ENCODE measurements around the gene TRIM56.

The TRIM56 gene

GRCh38 chr7:101096957-101097347 lies 11.7 kb downstream of the TRIM56 start:
- Histone ChIP-seq H3K27me3 (ENCODE audit: low read depth, low read length) (no peaks in the 10 kb centered on the region), H3K36me3 (replicated peaks; ENCODE audit: low read depth, low read length) (no peaks in the 10 kb centered on the region), H4K20me1 (ENCODE audit: insufficient read depth, low read length) (0 out of 2 replicates have a peak, but pooled peaks cover 4% of the 10 kb centered on the region), H3K4me3 (ENCODE audit: low read length) (no peak overlapping the region), H3K79me2 (ENCODE audit: low read length) (no peaks in the 10 kb centered on the region), H3K4me1 (ENCODE audit: low read length) (no peaks in the 10 kb centered on the region), H3K9me3 (ENCODE audit: insufficient read depth, low read length) (no peaks in the 10 kb centered on the region), H3K27ac (ENCODE audit: low read length) (no peak overlapping the region), H2AFZ (ENCODE audit: low read depth, low read length) (no peak overlapping the region), H3K9ac (ENCODE audit: low read length) (no peak overlapping the region), H3K4me2 (ENCODE audit: low read length) (no peak overlapping the region)
- no peak for TF ChIP-seq EZH2phosphoT487 (IDR thresholded peaks at IDR 0.05; ENCODE audit: low read depth)
- no peak for TF ChIP-seq CTCF (IDR thresholded peaks at IDR 0.05; ENCODE audit: low read depth, low read length)

GRCh38 chr7:101097561-101097960 lies 12.3 kb downstream of the TRIM56 start:
- Histone ChIP-seq H3K9me3 (ENCODE audit: insufficient read depth, low read length) (no peaks in the 10 kb centered on the region), H3K79me2 (ENCODE audit: low read length) (no peaks in the 10 kb centered on the region), H3K27ac (ENCODE audit: low read length) (no peak overlapping the region), H3K27me3 (ENCODE audit: low read depth, low read length) (no peaks in the 10 kb centered on the region), H3K4me3 (ENCODE audit: low read length) (no peak overlapping the region), H3K36me3 (replicated peaks; ENCODE audit: low read depth, low read length) (no peaks in the 10 kb centered on the region), H3K4me2 (ENCODE audit: low read length) (no peak overlapping the region), H3K9ac (ENCODE audit: low read length) (no peak overlapping the region), H4K20me1 (ENCODE audit: insufficient read depth, low read length) (0 out of 2 replicates have a peak, but pooled peaks cover 4% of the 10 kb centered on the region), H3K4me1 (ENCODE audit: low read length) (no peaks in the 10 kb centered on the region), H2AFZ (ENCODE audit: low read depth, low read length) (no peak overlapping the region)
- TF ChIP-seq EZH2phosphoT487 (IDR thresholded peaks at IDR 0.05; ENCODE audit: low read depth) (no peak), CTCF (IDR thresholded peaks at IDR 0.05; ENCODE audit: low read depth, low read length) (no peak)

- Histone ChIP-seq H3K4me2 (ENCODE audit: low read length) (no peak overlapping the region), H4K20me1 (ENCODE audit: insufficient read depth, low read length) (no peaks in the 10 kb centered on the region), H3K27me3 (ENCODE audit: low read depth, low read length) (no peaks in the 10 kb centered on the region), H3K27ac (ENCODE audit: low read length) (no peak overlapping the region), H3K79me2 (ENCODE audit: low read length) (no peaks in the 10 kb centered on the region), H3K4me3 (ENCODE audit: low read length) (no peak overlapping the region), H3K4me1 (ENCODE audit: low read length) (no peaks in the 10 kb centered on the region), H3K36me3 (replicated peaks; ENCODE audit: low read depth, low read length) (no peaks in the 10 kb centered on the region), H3K9ac (ENCODE audit: low read length) (no peak overlapping the region), H2AFZ (ENCODE audit: low read depth, low read length) (no peak overlapping the region), H3K9me3 (ENCODE audit: insufficient read depth, low read length) (no peaks in the 10 kb centered on the region)
- no peak for TF ChIP-seq EZH2phosphoT487 (IDR thresholded peaks at IDR 0.05; ENCODE audit: low read depth)
- no peak for TF ChIP-seq CTCF (IDR thresholded peaks at IDR 0.05; ENCODE audit: low read depth, low read length)
These were observed 14.9 kb downstream of the TRIM56 start for GRCh38 chr7:101099969-101100781.

- TF ChIP-seq CTCF (IDR thresholded peaks at IDR 0.05; ENCODE audit: low read depth, low read length) (no peak), EZH2phosphoT487 (IDR thresholded peaks at IDR 0.05; ENCODE audit: low read depth) (no peak)
- Histone ChIP-seq H2AFZ (ENCODE audit: low read depth, low read length) (no peak overlapping the region), H3K4me1 (ENCODE audit: low read length) (no peaks in the 10 kb centered on the region), H3K27me3 (ENCODE audit: low read depth, low read length) (no peaks in the 10 kb centered on the region), H3K9me3 (ENCODE audit: insufficient read depth, low read length) (no peaks in the 10 kb centered on the region), H4K20me1 (ENCODE audit: insufficient read depth, low read length) (no peaks in the 10 kb centered on the region), H3K36me3 (replicated peaks; ENCODE audit: low read depth, low read length) (no peaks in the 10 kb centered on the region), H3K9ac (ENCODE audit: low read length) (no peak overlapping the region), H3K27ac (ENCODE audit: low read length) (no peak overlapping the region), H3K4me3 (ENCODE audit: low read length) (no peak overlapping the region), H3K4me2 (ENCODE audit: low read length) (no peak overlapping the region), H3K79me2 (ENCODE audit: low read length) (no peaks in the 10 kb centered on the region)
These were observed 15.9 kb downstream of the TRIM56 start for GRCh38 chr7:101100858-101101847.

Measured in OCI-LY3 (cell line).